Forelimb muscle (tissue), 1 donor: ENCODE measurements around the gene DHDDS. TPM values are rescaled to one million over a fixed set of nuclear protein-coding genes. Genes with fewer than 3 reads are reported as not detected.
"Not testable (repeated sequence)": the region's sequence is repeated elsewhere in the genome, so short reads cannot be mapped to it uniquely, and the experiment has no call there.

Source experiments
- DNase-seq: peaks from one replicate; pipeline ENCODE4 v3.0.0-alpha.2; 2013; ENCODE audit warnings: low read depth
- polyA plus RNA-seq: library from polyadenylated mRNA; unstranded; fragments of 120-200 nt; gene quantifications from one replicate; pipeline ENCODE4 v1.2.1, GENCODE V29; 2013; ENCODE audit not compliant: insufficient read length

DHDDS gene
- polyA plus RNA-seq, 1 donor, result 19.8 TPM

GRCh38 chr1:26476958-26477357 lies 44.8 kb downstream of the DHDDS start:
- DNase-seq, result no peak

- DNase-seq, result no peak
Measured at GRCh38 chr1:26477446-26478152, 45.5 kb downstream of the DHDDS start.

- DNase-seq, result no peak
Measured at GRCh38 chr1:26478159-26478558, 46.0 kb downstream of the DHDDS start.

- no peak for DNase-seq
Measured at GRCh38 chr1:26478988-26479387, 46.9 kb downstream of the DHDDS start.

GRCh38 chr1:26482921-26483320 lies 50.8 kb downstream of the DHDDS start:
- no peak for DNase-seq

GRCh38 chr1:26483980-26484379 lies 51.9 kb downstream of the DHDDS start:
- no peak for DNase-seq

- DNase-seq, result no peak
Measured at GRCh38 chr1:26490155-26490554, 58.0 kb downstream of the DHDDS start.

GRCh38 chr1:26493267-26493666 lies 61.1 kb downstream of the DHDDS start:
- DNase-seq, result no peak

GRCh38 chr1:26493938-26494337 lies 61.8 kb downstream of the DHDDS start:
- no peak for DNase-seq

GRCh38 chr1:26496861-26497260 lies 64.7 kb downstream of the DHDDS start:
- no peak for DNase-seq

GRCh38 chr1:26498894-26499293 lies 66.8 kb downstream of the DHDDS start:
- no peak for DNase-seq

- DNase-seq, result no peak
Measured at GRCh38 chr1:26500488-26501175, 68.5 kb downstream of the DHDDS start.

- not testable (repeated sequence) for DNase-seq
Measured at GRCh38 chr1:26510711-26511110, 78.6 kb downstream of the DHDDS start.

- DNase-seq, result not testable (repeated sequence)
Measured at GRCh38 chr1:26515836-26516235, 83.7 kb downstream of the DHDDS start.

- DNase-seq, result no peak
Measured at GRCh38 chr1:26516987-26517765, 85.1 kb downstream of the DHDDS start.

GRCh38 chr1:26517766-26518049 lies 85.6 kb downstream of the DHDDS start:
- DNase-seq, result no peak

- no peak for DNase-seq
Measured at GRCh38 chr1:26518355-26518754, 86.2 kb downstream of the DHDDS start.

GRCh38 chr1:26520339-26520738 lies 88.2 kb downstream of the DHDDS start:
- DNase-seq, result no peak

Other genes with a start within 250 kb of the DHDDS start
- not detected for gene CATSPER4, start 241.7 kb upstream of the DHDDS start, polyA plus RNA-seq
- gene CEP85, start 198.1 kb upstream of the DHDDS start, polyA plus RNA-seq, result 23.6 TPM
- 44.5 TPM for gene SH3BGRL3, start 152.2 kb upstream of the DHDDS start, polyA plus RNA-seq
- gene UBXN11, start 125.7 kb upstream of the DHDDS start, polyA plus RNA-seq, result 8.2 TPM
- 1.3 TPM for gene CD52, start 114.4 kb upstream of the DHDDS start, polyA plus RNA-seq
- not detected for gene CRYBG2, start 78.2 kb upstream of the DHDDS start, polyA plus RNA-seq
- not detected for gene ZNF683, start 59.6 kb upstream of the DHDDS start, polyA plus RNA-seq
- not detected for gene LIN28A, start 21.5 kb upstream of the DHDDS start, polyA plus RNA-seq
- 531 TPM for gene HMGN2, start 40.1 kb downstream of the DHDDS start, polyA plus RNA-seq
- 5.9 TPM for gene RPS6KA1, start 97.4 kb downstream of the DHDDS start, polyA plus RNA-seq